K562 (cell line): ENCODE data around the gene RPS6KL1.

ENCODE experiments used
- POLR2A ChIP-seq: fragments of 450-650 bp; conservative IDR thresholded peaks from 2 replicates; pipeline ENCODE4 v1.6.1; 2016
- ZBTB7A ChIP-seq: IDR thresholded peaks from 2 replicates; pipeline ENCODE4 v1.6.1; 2011; ENCODE audit warnings: low read depth, mild to moderate bottlenecking, low read length, moderate library complexity, borderline replicate concordance; ENCODE audit not compliant: control insufficient read depth
- ZC3H4 ChIP-seq: sonication (generic); formaldehyde crosslinking; IDR thresholded peaks from 2 replicates; pipeline ENCODE4 v1.9.0; 2021; ENCODE audit warnings: missing genetic modification reagents, borderline replicate concordance
- ZNF561 ChIP-seq: fragments of 450-650 bp; formaldehyde crosslinking; conservative IDR thresholded peaks from 2 replicates; pipeline ENCODE4 v1.4.0; 2020; ENCODE audit warnings: mild to moderate bottlenecking, moderate library complexity
- TF ChIP-seq, protein P1 (sequence below), 3 experiments: IDR thresholded peaks in 2 of 3; conservative IDR thresholded peaks in 1 of 3; 2 replicates each; pipeline ENCODE4 v1.5.1; 2011 to 2012; ENCODE audit warnings: low read length in 3 of 3, mild to moderate bottlenecking in 3 of 3, control low read depth in 2 of 3, improper control_type of control experiment in 1 of 3, inconsistent platforms in 1 of 3, low read depth in 1 of 3, mixed read lengths in 1 of 3, moderate library complexity in 1 of 3; ENCODE audit not compliant: insufficient read depth in 2 of 3

DNA sequence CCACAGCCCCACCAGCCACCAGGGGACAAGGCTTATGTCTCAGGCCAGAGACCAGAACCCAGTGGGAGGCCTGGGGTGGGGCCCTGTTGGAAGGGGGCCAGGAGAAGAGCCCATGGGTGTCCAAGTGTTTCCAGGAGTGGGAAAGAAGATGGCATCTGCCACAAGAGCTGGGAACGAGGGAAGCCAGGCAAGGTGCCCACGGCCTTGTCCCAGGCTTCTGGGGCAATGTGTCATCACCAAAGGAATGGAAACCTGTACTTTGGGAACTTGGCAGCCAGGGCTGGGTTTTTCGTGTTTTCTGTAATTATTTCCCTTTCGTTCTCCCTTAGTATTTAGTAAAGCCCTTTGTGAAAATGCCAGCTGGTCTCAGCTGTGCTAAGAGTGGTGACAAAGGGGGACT lies 37.7 kb upstream of the RPS6KL1 start:
- TF ChIP-seq ZNF561 (CRISPR knock-in tag) (no peak), ZBTB7A (no peak), POLR2A (no peak), ZC3H4 (CRISPR knock-in tag) (no peak)
- TF ChIP-seq, protein P1, sequence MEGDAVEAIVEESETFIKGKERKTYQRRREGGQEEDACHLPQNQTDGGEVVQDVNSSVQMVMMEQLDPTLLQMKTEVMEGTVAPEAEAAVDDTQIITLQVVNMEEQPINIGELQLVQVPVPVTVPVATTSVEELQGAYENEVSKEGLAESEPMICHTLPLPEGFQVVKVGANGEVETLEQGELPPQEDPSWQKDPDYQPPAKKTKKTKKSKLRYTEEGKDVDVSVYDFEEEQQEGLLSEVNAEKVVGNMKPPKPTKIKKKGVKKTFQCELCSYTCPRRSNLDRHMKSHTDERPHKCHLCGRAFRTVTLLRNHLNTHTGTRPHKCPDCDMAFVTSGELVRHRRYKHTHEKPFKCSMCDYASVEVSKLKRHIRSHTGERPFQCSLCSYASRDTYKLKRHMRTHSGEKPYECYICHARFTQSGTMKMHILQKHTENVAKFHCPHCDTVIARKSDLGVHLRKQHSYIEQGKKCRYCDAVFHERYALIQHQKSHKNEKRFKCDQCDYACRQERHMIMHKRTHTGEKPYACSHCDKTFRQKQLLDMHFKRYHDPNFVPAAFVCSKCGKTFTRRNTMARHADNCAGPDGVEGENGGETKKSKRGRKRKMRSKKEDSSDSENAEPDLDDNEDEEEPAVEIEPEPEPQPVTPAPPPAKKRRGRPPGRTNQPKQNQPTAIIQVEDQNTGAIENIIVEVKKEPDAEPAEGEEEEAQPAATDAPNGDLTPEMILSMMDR (IDR thresholded peaks at IDR 0.05 in 2 of 3, conservative IDR thresholded peaks at IDR 0.05 in 1 of 3; ENCODE audit: insufficient read depth in 2 of 3, low read depth in 1 of 3, low read length in 3 of 3): no peak
